GM19023 (cell line): ENCODE data around the gene ZNF521.

Experiments used
- ATAC-seq: cut with Tn5 transposase; IDR thresholded peaks from one replicate; pipeline ENCODE4 v1.9.1; 2021; ENCODE audit warnings: mild to moderate bottlenecking, moderate library complexity; ENCODE audit not compliant: unreplicated experiment

ZNF521 gene

GRCh38 chr18:25253779-25254178 lies 98.2 kb downstream of the ZNF521 start:
- ATAC-seq, result no peak

- ATAC-seq, result no peak
Measured at GRCh38 chr18:25253136-25253535, 98.8 kb downstream of the ZNF521 start.

- ATAC-seq, result no peak
Measured at GRCh38 chr18:25251068-25251467, 100.9 kb downstream of the ZNF521 start.

GRCh38 chr18:25250474-25250851 lies 101.5 kb downstream of the ZNF521 start:
- no peak for ATAC-seq

GRCh38 chr18:25248755-25249154 lies 103.2 kb downstream of the ZNF521 start:
- ATAC-seq, result no peak

- ATAC-seq, result no peak
Measured at GRCh38 chr18:25247725-25248124, 104.2 kb downstream of the ZNF521 start.

GRCh38 chr18:25244924-25245698 lies 106.9 kb downstream of the ZNF521 start:
- ATAC-seq, result no peak

- ATAC-seq, result no peak
Measured at GRCh38 chr18:25244170-25244569, 107.8 kb downstream of the ZNF521 start.

GRCh38 chr18:25243754-25244153 lies 108.2 kb downstream of the ZNF521 start:
- no peak for ATAC-seq

- ATAC-seq, result no peak
Measured at GRCh38 chr18:25243257-25243656, 108.7 kb downstream of the ZNF521 start.

GRCh38 chr18:25240420-25240770 lies 111.6 kb downstream of the ZNF521 start:
- no peak for ATAC-seq

- ATAC-seq, result no peak
Measured at GRCh38 chr18:25239581-25240419, 112.2 kb downstream of the ZNF521 start.

- no peak for ATAC-seq
Measured at GRCh38 chr18:25239151-25239550, 112.8 kb downstream of the ZNF521 start.

- ATAC-seq, result no peak
Measured at GRCh38 chr18:25237571-25238267, 114.2 kb downstream of the ZNF521 start.

GRCh38 chr18:25236736-25237135 lies 115.2 kb downstream of the ZNF521 start:
- ATAC-seq, result no peak

GRCh38 chr18:25235401-25236042 lies 116.4 kb downstream of the ZNF521 start:
- ATAC-seq, result no peak

- ATAC-seq, result no peak
Measured at GRCh38 chr18:25234740-25235345, 117.1 kb downstream of the ZNF521 start.

- no peak for ATAC-seq
Measured at GRCh38 chr18:25234322-25234639, 117.7 kb downstream of the ZNF521 start.

- ATAC-seq, result no peak
Measured at GRCh38 chr18:25233528-25234321, 118.2 kb downstream of the ZNF521 start.

- ATAC-seq, result no peak
Measured at GRCh38 chr18:25231327-25231691, 120.7 kb downstream of the ZNF521 start.
